GM12873 (cell line): ENCODE results near the gene MEIS1.

Source experiments
- CTCF ChIP-seq: IDR thresholded peaks from 2 replicates; pipeline ENCODE4 v1.5.1; 2012; ENCODE audit warnings: low read depth, mild to moderate bottlenecking, moderate library complexity, low read length, control low read depth; ENCODE audit not compliant: insufficient read depth; ENCODE audit errors: missing control alignments

Gene MEIS1

GRCh38 chr2:66569321-66569851 is 134.5 kb downstream of the MEIS1 start:
- no peak for TF ChIP-seq CTCF

GRCh38 chr2:66569974-66570373 is 135.0 kb downstream of the MEIS1 start:
- TF ChIP-seq CTCF: no peak

- TF ChIP-seq CTCF: no peak
These were observed 135.5 kb downstream of the MEIS1 start for GRCh38 chr2:66570471-66570870.

GRCh38 chr2:66571918-66572317 is 137.0 kb downstream of the MEIS1 start:
- no peak for TF ChIP-seq CTCF

GRCh38 chr2:66572391-66572790 is 137.5 kb downstream of the MEIS1 start:
- no peak for TF ChIP-seq CTCF

- TF ChIP-seq CTCF: no peak
These were observed 138.5 kb downstream of the MEIS1 start for GRCh38 chr2:66573416-66573815.

GRCh38 chr2:66573821-66574233 is 138.9 kb downstream of the MEIS1 start:
- no peak for TF ChIP-seq CTCF
